Measurements from ENCODE around the gene GRK5.

GRCh38 chr10:119362122-119362521 lies 154.8 kb downstream of the GRK5 start:
- TF ChIP-seq CTCF (IDR thresholded peaks at IDR 0.05): no peak
- TF ChIP-seq POLR2A (IDR thresholded peaks at IDR 0.05): no peak
